ENCODE measurements around the gene IFNGR2.
"Not testable (repeated sequence)": the region's sequence is repeated elsewhere in the genome, so short reads cannot be mapped to it uniquely, and the experiment has no call there.

IFNGR2 gene

GRCh38 chr21:33377221-33377920 lies 25.8 kb upstream of the IFNGR2 start:
- no peak for DNase-seq

GRCh38 chr21:33378081-33378480 lies 25.1 kb upstream of the IFNGR2 start:
- DNase-seq = no peak

GRCh38 chr21:33379934-33380333 lies 23.3 kb upstream of the IFNGR2 start:
- DNase-seq = not testable (repeated sequence)

GRCh38 chr21:33380483-33380998 lies 22.7 kb upstream of the IFNGR2 start:
- DNase-seq = no peak

- not testable (repeated sequence) for DNase-seq
These were observed 21.8 kb upstream of the IFNGR2 start for GRCh38 chr21:33381381-33381780.

- no peak for DNase-seq
These were observed 19.9 kb upstream of the IFNGR2 start for GRCh38 chr21:33383056-33383888.

GRCh38 chr21:33384841-33385331 lies 18.3 kb upstream of the IFNGR2 start:
- DNase-seq = no peak

GRCh38 chr21:33386222-33386784 lies 16.9 kb upstream of the IFNGR2 start:
- no peak for DNase-seq

GRCh38 chr21:33387294-33387693 lies 15.9 kb upstream of the IFNGR2 start:
- DNase-seq = no peak

- no peak for DNase-seq
These were observed 15.0 kb upstream of the IFNGR2 start for GRCh38 chr21:33388188-33388587.

GRCh38 chr21:33390479-33390878 lies 12.7 kb upstream of the IFNGR2 start:
- no peak for DNase-seq

- DNase-seq = no peak
These were observed 11.6 kb upstream of the IFNGR2 start for GRCh38 chr21:33391656-33392055.

- no peak for DNase-seq
These were observed 10.8 kb upstream of the IFNGR2 start for GRCh38 chr21:33392284-33392985.

GRCh38 chr21:33393348-33393747 lies 9.9 kb upstream of the IFNGR2 start:
- no peak for DNase-seq

- no peak for DNase-seq
These were observed 9.0 kb upstream of the IFNGR2 start for GRCh38 chr21:33394260-33394659.

- DNase-seq = no peak
These were observed 7.3 kb upstream of the IFNGR2 start for GRCh38 chr21:33395891-33396331.

- DNase-seq = no peak
These were observed 6.8 kb upstream of the IFNGR2 start for GRCh38 chr21:33396436-33396835.

GRCh38 chr21:33396951-33397350 lies 6.3 kb upstream of the IFNGR2 start:
- no peak for DNase-seq

GRCh38 chr21:33397717-33398116 lies 5.5 kb upstream of the IFNGR2 start:
- DNase-seq = no peak

- DNase-seq = no peak
These were observed 4.9 kb upstream of the IFNGR2 start for GRCh38 chr21:33398361-33398760.

- DNase-seq = no peak
These were observed 1.6 kb upstream of the IFNGR2 start for GRCh38 chr21:33401630-33401992.

- no peak for DNase-seq
These were observed 923 bp upstream of the IFNGR2 start for GRCh38 chr21:33402001-33402979.

Measured in NCI-H345 (cell line).